Measurements from ENCODE around the gene WDR1.

WDR1 gene

DNA sequence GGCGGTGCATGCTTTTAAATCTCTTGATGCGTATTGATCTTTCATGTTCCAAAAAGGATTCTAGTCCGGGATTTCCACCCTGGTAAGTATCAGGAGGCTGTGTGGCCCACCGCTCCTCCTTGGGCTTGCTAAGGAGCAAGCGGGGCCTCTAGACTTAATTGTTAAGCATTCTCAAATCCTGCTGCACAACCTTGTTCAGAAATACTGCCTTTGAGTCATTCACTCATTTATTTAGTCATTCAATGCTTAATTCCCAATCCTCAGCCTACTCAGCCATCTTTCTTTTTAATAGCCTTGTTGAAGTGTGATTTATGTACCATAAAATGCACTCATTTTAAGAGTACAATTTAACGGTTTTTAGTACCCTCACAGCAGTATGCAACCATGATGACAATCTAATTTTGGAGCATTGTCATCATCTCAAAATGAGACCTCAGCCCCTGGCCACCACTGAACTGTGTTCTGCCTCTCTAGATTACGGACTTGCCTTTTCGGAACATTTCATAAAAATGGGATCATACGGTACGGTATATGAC, 79.7 kb downstream of the WDR1 start:
- DNase-seq (ENCODE audit: low spot score): no peak

DNA sequence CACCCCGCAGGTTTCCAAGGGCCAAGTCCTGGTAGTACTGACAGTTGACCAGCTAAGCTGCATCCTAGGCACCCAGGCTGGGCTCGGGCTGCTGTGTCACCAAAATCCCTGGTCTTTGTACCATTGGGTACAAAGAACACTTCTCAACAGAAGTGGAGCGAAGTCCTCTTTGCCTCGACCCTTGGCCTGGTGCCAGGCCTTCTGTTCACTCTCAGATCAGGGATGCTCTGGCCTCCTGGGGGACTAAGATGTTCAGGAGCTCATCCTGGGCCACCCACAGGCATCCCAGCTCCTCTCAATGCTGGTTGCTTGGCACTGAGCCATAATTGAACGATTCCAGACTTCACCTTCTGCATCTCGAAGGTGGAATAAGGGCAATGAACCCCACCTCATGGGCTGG, 81.5 kb downstream of the WDR1 start:
- DNase-seq (ENCODE audit: low spot score): no peak

DNA sequence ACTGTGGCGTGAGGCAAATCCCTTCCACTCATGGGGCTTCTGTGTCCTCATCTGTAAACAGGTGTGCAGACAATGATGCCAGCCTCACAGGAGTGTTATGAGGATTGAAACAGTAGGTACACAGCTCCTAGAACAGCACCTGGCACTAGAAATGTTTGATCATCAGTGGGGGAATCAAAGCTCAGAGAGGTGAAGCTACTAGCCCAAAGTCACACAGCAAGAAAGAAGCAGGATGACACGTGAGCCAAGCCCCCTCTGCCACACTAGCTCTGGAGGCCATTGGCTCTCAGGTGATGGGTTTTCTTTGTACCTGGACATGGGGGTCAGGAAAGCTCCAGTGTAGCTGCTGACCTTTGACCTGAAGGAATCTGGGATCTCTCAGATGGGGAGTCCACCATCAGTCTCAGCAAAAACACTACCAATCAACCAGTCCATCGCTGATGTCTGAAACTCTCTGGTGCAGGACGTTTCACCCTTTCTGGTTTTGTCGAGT, 81.9 kb downstream of the WDR1 start:
- no peak for DNase-seq (ENCODE audit: low spot score)

DNA sequence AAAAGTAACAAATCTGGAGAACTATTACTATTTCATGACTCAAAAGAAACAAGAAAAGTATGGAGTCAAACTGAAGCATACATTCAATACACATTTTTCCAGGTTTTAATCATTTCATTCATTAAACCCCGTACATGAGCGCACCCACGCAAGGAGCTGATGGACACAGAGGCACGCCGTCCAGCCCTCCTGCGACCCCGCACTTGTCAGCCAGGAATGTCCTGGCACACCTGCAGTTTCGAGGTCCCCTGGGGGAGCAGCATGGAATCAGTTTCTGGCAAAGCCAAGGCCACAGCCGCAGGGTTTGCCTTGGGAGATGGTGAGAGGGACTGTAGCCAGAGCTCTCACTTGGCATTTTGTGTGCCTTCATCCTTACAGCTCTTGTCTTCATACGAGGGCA, 82.5 kb downstream of the WDR1 start:
- no peak for DNase-seq (ENCODE audit: low spot score)

DNA sequence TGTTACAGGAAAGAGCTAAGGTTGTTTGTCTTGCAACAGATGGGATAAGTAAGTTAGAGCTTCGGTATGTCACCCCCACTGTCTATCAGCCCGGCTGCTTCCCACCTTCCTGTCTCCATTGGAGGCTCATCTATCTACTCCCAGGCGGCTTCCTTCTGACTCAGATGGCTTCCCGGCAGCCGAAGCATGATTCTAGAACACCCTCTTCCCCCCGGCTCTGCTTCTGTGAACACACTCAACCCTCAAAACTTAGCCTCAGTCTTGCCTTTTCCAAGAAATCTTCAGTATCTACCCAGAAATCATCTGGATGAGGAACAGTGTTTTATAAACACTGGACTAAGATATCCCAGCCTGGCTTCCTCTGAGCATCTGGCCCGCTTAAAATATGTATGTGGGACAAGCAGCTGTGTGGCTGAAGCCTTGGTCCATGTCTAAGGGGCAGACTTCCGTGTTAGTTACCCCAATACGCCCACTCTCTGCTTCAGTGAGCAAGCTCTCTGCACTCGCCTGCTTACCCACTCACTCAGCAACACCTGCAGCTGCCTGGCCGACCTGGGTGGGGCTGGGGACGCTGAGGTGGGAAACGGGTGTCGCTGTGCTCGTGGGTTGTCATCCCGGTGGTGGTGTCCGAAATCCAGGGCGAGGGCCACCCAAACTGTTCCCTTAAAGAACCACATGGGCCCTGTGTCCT, 83.3 kb downstream of the WDR1 start:
- peak; percentile 11 for DNase-seq (ENCODE audit: low spot score)

DNA sequence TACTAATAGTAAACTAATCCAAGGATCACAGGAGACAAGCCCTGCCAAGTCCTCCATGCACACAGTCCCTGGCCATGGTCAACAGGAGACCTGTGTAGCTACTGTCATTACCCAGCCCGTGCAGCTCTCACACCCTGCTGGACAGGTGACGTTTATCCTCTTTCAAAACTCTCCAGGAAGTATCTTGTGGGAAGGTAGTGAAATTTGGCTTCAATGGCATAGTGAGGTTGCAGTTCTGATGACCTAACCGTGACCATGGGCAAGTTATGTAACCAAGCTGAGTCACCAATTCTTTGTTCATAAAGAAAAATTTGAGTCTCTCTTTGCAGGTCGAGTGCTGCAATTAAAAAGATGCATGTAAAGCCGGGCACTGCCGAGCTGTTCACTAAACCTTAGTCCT, 84.0 kb downstream of the WDR1 start:
- DNase-seq (ENCODE audit: low spot score): peak; percentile 84

DNA sequence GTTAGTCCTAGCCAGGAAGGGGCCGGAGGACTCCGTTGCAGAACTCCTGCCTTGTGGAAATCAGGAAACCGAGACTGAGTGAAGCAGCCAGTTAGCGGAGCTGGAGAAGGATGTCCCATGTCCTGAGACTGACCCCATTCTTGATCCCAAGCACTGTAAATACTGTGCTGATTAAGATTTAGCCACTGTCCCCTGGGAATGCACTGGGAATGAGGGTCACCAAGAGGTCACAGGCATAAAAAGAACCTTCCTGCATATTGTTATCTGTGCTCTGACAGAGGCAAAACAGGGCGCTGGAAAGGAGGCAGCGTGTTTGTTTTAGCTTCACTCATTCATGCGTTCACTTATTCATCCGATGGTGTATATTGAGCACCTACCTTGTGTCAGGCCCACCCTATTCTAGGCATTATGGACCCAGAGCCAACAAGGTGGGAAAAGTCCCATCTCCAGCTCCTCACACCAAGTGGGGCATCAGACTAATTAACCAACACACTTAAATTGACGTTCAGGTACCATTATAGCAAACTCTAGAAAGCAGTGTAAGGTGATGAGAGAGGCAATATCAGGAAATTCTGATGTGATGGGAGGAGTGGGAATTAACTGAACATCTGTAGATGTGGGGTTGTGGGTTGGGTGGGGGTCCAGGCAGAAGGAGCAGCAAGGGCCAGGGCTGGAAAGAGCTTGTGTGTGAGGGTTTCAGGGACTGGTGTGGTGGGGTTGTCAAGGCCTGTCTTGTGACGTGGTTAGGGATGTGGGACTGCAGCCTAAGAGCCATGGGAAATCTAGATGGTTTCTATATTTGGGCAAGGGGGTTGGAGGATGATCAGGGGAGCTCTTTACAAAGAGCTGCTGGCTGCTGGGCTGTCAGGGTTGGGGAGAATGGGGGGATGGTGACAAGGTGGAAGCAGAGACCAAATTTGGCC, 84.7 kb downstream of the WDR1 start:
- no peak for DNase-seq (ENCODE audit: low spot score)

DNA sequence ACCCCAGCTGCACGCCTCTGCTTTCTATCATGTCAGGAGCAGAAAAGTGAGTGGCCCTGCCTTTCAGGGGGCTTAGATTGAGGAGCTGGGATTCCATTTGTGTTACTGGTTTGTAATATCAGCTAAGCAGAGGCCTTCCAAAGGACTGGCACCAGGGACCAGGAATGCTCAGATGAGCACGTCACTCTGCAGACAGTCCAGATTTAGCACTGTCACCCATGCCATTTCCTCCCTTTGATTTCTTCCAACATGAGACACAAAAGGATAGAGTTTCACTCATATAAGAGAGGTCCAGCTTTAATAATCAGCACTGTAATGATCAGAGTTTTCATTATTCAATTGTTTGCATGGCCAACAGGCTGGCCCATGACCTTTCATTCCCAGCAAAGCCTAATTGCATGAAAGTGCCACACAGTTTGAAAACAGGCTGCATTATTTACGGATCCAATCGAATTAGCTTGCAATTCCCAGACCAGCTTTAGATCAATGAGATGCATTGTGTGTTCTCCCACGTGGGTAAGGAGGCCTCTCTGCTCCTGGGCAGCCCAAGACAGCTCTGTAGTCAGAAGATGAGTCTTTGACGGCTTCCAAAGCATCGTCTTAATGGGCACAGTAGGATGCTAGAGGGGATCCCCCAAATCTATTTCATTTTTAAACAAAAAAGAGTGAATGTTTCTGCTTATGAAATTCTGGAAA, 85.5 kb downstream of the WDR1 start:
- no peak for DNase-seq (ENCODE audit: low spot score)

DNA sequence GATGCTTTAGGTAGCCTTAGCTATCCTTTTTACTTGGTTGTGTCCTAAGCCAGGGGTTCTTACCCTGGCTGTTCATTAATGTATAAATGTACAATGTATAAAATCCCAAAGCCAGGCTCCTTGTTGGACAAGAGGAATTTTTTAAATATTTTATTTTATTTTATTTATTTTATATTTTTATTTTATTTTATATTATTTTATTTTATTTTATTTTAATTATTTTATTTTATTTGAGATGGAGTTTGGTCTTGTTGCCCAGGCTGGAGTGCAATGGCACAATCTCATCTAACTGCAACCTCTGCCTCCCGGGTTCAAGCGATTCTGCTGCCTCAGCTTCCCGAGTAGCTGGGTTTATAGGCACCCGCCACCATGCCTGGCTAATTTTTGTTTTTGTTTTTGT, 87.2 kb downstream of the WDR1 start:
- no peak for DNase-seq (ENCODE audit: low spot score)

DNA sequence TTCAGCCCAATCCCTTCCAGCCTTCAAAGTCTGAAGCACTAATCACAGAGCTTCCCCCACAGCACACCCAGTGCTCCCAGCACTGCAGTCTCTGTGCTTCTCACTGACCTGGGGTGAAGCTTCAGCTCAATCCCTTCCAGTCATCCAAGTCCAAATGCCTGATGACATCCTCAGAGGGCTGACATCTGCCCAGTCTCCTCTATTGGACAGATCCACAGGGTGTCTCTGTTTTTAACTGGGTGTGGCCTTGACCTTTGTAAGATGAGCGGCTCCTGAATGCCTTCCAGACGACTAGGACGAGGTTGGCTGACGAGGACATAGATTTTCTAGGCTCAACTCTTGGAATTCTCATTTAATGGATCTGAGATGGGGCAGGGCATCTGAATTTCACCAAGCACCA, 87.7 kb downstream of the WDR1 start:
- peak; percentile 48 for DNase-seq (ENCODE audit: low spot score)

DNA sequence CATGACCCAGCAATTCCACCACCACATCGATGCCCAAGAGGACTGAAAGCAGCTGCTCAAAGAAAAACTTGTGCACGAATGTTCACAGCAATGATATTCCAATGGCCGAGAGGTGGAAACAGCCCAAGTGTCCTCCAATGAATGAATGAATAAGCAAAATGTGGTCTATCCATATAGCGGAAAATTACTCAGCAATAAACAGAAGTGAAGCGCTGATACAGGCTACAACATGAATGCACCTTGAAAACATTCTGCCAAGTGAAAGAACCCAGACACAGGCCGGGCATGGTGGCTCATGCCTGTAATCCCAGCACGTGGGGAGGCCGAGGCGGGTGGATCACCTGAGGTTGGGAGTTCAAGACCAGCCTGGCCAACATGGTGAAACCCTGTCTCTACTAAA, 90.1 kb downstream of the WDR1 start:
- no peak for DNase-seq (ENCODE audit: low spot score)

DNA sequence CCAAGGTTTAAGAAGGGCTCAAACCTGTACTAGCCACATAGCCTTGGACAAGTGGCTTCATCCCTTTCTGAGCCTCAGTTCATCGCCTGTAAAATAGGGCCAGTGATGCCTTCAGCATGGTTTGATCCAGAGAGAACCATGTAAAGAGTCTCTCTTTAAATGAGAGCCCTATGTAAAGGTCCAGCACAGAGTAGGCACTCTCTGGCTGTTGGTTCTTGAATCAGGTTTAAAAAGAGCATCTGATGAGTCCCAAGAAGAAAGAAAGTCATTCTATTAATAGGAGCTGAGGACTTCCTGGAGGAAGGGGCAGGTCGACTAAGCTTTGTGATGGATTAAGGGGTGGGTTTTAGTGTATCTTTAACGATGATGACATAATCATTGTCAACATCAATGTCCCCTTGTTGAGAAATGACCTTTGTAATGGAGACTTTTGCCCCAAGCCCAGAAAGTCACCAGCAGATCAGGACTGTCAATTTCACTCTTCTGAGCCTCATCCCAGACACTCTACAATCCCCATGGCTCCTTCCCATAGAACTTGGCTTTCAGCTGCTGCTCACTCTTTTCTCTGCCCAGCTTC, 91.3 kb downstream of the WDR1 start:
- DNase-seq (ENCODE audit: low spot score): no peak
